ENCODE measurements around the gene CALD1.
A peak's percentile ranks its signal among the peaks of the same experiment; 100 is the strongest.

Gene CALD1

GRCh38 chr7:134927723-134928122 is 148.3 kb downstream of the CALD1 start:
- H3K4me1 ChIP-seq (ENCODE audit: control insufficient read depth, insufficient read depth, low read depth, low read length), result peaks cover 2% of the 10 kb centered on the region
- H3K14ac ChIP-seq (ENCODE audit: low read length in 2 of 2), result no peak overlapping the region
- no peak overlapping the region for H2BK12ac ChIP-seq (ENCODE audit: low read length in 2 of 2)
- peaks cover 14 to 64% of the 10 kb centered on the region in 2 experiments for H3K36me3 ChIP-seq (ENCODE audit: control insufficient read depth in 1 of 2, insufficient read depth in 2 of 2, low read depth in 1 of 2, low read length in 2 of 2)
- no peak overlapping the region for H4K91ac ChIP-seq (ENCODE audit: low read length)
- no peaks in the 10 kb centered on the region for H3K9me3 ChIP-seq (ENCODE audit: control insufficient read depth, low read length)
- no peak overlapping the region for H2AFZ ChIP-seq (ENCODE audit: low read depth, low read length)
- no peak overlapping the region for H2BK15ac ChIP-seq (ENCODE audit: low read depth, poor library complexity, severe bottlenecking)
- no peak overlapping the region for H2AK5ac ChIP-seq (ENCODE audit: low read length, severe bottlenecking)
- H3K4me3 ChIP-seq (ENCODE audit: insufficient read depth in 1 of 2, low read depth in 1 of 2, low read length in 2 of 2), result no peak overlapping the region
- no peak overlapping the region for H4K8ac ChIP-seq (ENCODE audit: low read length)
- H2BK5ac ChIP-seq (ENCODE audit: low read depth, low read length, poor library complexity, severe bottlenecking), result no peak overlapping the region
- no peak for DNase-seq
- WGBS, result 100% methylated on average over 2 of the region's 3 CpGs
- H3K79me1 ChIP-seq (replicated peaks; ENCODE audit: low read length, poor library complexity, severe bottlenecking), result peaks cover 22% of the 10 kb centered on the region
- no peaks in the 10 kb centered on the region for H3K27me3 ChIP-seq (ENCODE audit: control insufficient read depth in 1 of 2, insufficient read depth in 1 of 2, low read length in 2 of 2)
- no peak overlapping the region for H3K4ac ChIP-seq (ENCODE audit: low read depth in 1 of 2, low read length in 2 of 2)
- no peak overlapping the region for H3K4me2 ChIP-seq (ENCODE audit: low read length, poor library complexity, severe bottlenecking)
- no peak overlapping the region for H3K27ac ChIP-seq (ENCODE audit: low read length, poor library complexity, severe bottlenecking)
- no peak overlapping the region for H3K18ac ChIP-seq (ENCODE audit: low read depth in 1 of 2, low read length in 2 of 2)
- no peak overlapping the region for H3K23ac ChIP-seq (ENCODE audit: low read length in 2 of 2)
- H3K9ac ChIP-seq (ENCODE audit: low read length), result no peak overlapping the region
- no peak overlapping the region for H2BK120ac ChIP-seq (ENCODE audit: low read depth, low read length)

- Histone ChIP-seq H3K79me1 (replicated peaks; ENCODE audit: low read length, poor library complexity, severe bottlenecking) (peaks cover 18% of the 10 kb centered on the region), H3K4me1 (ENCODE audit: control insufficient read depth, insufficient read depth, low read depth, low read length) (peaks cover 5% of the 10 kb centered on the region), H2BK120ac (ENCODE audit: low read depth, low read length) (no peak overlapping the region), H2BK15ac (ENCODE audit: low read depth, poor library complexity, severe bottlenecking) (no peak overlapping the region), H3K9ac (ENCODE audit: low read length) (no peak overlapping the region), H4K8ac (ENCODE audit: low read length) (no peak overlapping the region), H2BK5ac (ENCODE audit: low read depth, low read length, poor library complexity, severe bottlenecking) (no peak overlapping the region), H3K27ac (ENCODE audit: low read length, poor library complexity, severe bottlenecking) (no peak overlapping the region), H3K4ac (ENCODE audit: low read depth in 1 of 2, low read length in 2 of 2) (no peak overlapping the region), H3K9me3 (ENCODE audit: control insufficient read depth, low read length) (no peaks in the 10 kb centered on the region), H3K14ac (ENCODE audit: low read length in 2 of 2) (no peak overlapping the region), H4K91ac (ENCODE audit: low read length) (no peak overlapping the region), H2AFZ (ENCODE audit: low read depth, low read length) (no peak overlapping the region), H3K36me3 (ENCODE audit: control insufficient read depth in 1 of 2, insufficient read depth in 2 of 2, low read depth in 1 of 2, low read length in 2 of 2) (peaks cover 15 to 69% of the 10 kb centered on the region in 2 experiments), H3K4me3 (ENCODE audit: insufficient read depth in 1 of 2, low read depth in 1 of 2, low read length in 2 of 2) (no peak overlapping the region), H3K4me2 (ENCODE audit: low read length, poor library complexity, severe bottlenecking) (no peak overlapping the region), H3K23ac (ENCODE audit: low read length in 2 of 2) (no peak overlapping the region), H3K18ac (ENCODE audit: low read depth in 1 of 2, low read length in 2 of 2) (no peak overlapping the region), H2AK5ac (ENCODE audit: low read length, severe bottlenecking) (no peak overlapping the region), H2BK12ac (ENCODE audit: low read length in 2 of 2) (no peak overlapping the region), H3K27me3 (ENCODE audit: control insufficient read depth in 1 of 2, insufficient read depth in 1 of 2, low read length in 2 of 2) (no peaks in the 10 kb centered on the region)
- 97% methylated on average over 15 of the region's 18 CpGs for WGBS
- DNase-seq, result no peak
Observed at GRCh38 chr7:134928554-134928953, 149.1 kb downstream of the CALD1 start.

- no peak overlapping the region for H2BK5ac ChIP-seq (ENCODE audit: low read depth, low read length, poor library complexity, severe bottlenecking)
- no peaks in the 10 kb centered on the region for H3K27me3 ChIP-seq (ENCODE audit: control insufficient read depth in 1 of 2, insufficient read depth in 1 of 2, low read length in 2 of 2)
- H2BK15ac ChIP-seq (ENCODE audit: low read depth, poor library complexity, severe bottlenecking), result no peak overlapping the region
- H3K18ac ChIP-seq (ENCODE audit: low read depth in 1 of 2, low read length in 2 of 2), result no peak overlapping the region
- H3K9me3 ChIP-seq (ENCODE audit: control insufficient read depth, low read length), result no peaks in the 10 kb centered on the region
- H2BK12ac ChIP-seq (ENCODE audit: low read length in 2 of 2), result no peak overlapping the region
- no peak overlapping the region for H3K23ac ChIP-seq (ENCODE audit: low read length in 2 of 2)
- H2BK120ac ChIP-seq (ENCODE audit: low read depth, low read length), result no peak overlapping the region
- no peak overlapping the region for H3K4me3 ChIP-seq (ENCODE audit: insufficient read depth in 1 of 2, low read depth in 1 of 2, low read length in 2 of 2)
- peak; percentile 25 for DNase-seq
- no peak overlapping the region for H2AK5ac ChIP-seq (ENCODE audit: low read length, severe bottlenecking)
- no peak overlapping the region for H4K91ac ChIP-seq (ENCODE audit: low read length)
- peaks cover 22 to 83% of the 10 kb centered on the region in 2 experiments for H3K36me3 ChIP-seq (ENCODE audit: control insufficient read depth in 1 of 2, insufficient read depth in 2 of 2, low read depth in 1 of 2, low read length in 2 of 2)
- no peak overlapping the region for H4K8ac ChIP-seq (ENCODE audit: low read length)
- H2AFZ ChIP-seq (ENCODE audit: low read depth, low read length), result no peak overlapping the region
- no peak overlapping the region for H3K27ac ChIP-seq (ENCODE audit: low read length, poor library complexity, severe bottlenecking)
- WGBS, result no CpG with 5 or more reads among the region's 1 CpG
- H3K14ac ChIP-seq (ENCODE audit: low read length in 2 of 2), result no peak overlapping the region
- no peak overlapping the region for H3K4me2 ChIP-seq (ENCODE audit: low read length, poor library complexity, severe bottlenecking)
- no peak overlapping the region for H3K4ac ChIP-seq (ENCODE audit: low read depth in 1 of 2, low read length in 2 of 2)
- peaks cover 7% of the 10 kb centered on the region for H3K4me1 ChIP-seq (ENCODE audit: control insufficient read depth, insufficient read depth, low read depth, low read length)
- H3K9ac ChIP-seq (ENCODE audit: low read length), result no peak overlapping the region
- H3K79me1 ChIP-seq (replicated peaks; ENCODE audit: low read length, poor library complexity, severe bottlenecking), result peaks cover 17% of the 10 kb centered on the region
Observed at GRCh38 chr7:134931487-134931886, 152.1 kb downstream of the CALD1 start.

GRCh38 chr7:134932707-134933370 is 153.4 kb downstream of the CALD1 start:
- H2AK5ac ChIP-seq (ENCODE audit: low read length, severe bottlenecking), result no peak overlapping the region

More at GRCh38 chr7:134932707-134933370, 153.4 kb downstream of the CALD1 start:
- H4K91ac ChIP-seq (ENCODE audit: low read length), result peak overlapping the region; percentile 66
- H2BK15ac ChIP-seq (ENCODE audit: low read depth, poor library complexity, severe bottlenecking), result no peak overlapping the region
- no peak overlapping the region for H3K14ac ChIP-seq (ENCODE audit: low read length in 2 of 2)
- H3K27ac ChIP-seq (ENCODE audit: low read length, poor library complexity, severe bottlenecking), result peak overlapping the region; percentile 30
- no peaks in the 10 kb centered on the region for H3K27me3 ChIP-seq (ENCODE audit: control insufficient read depth in 1 of 2, insufficient read depth in 1 of 2, low read length in 2 of 2)
- H3K9ac ChIP-seq (ENCODE audit: low read length), result peak overlapping the region; percentile 64
- H3K18ac ChIP-seq (ENCODE audit: low read depth in 1 of 2, low read length in 2 of 2), result peak overlapping the region in 1 of 2 experiments; percentile 58
- 87% methylated on average over 17 of the region's 17 CpGs for WGBS
- peak; percentile 42 for DNase-seq
- no peak overlapping the region for H2BK120ac ChIP-seq (ENCODE audit: low read depth, low read length)
- H2BK5ac ChIP-seq (ENCODE audit: low read depth, low read length, poor library complexity, severe bottlenecking), result no peak overlapping the region
- no peak overlapping the region for H3K4ac ChIP-seq (ENCODE audit: low read depth in 1 of 2, low read length in 2 of 2)
- H3K23ac ChIP-seq (ENCODE audit: low read length in 2 of 2), result no peak overlapping the region
- peak overlapping the region; percentile 17 for H3K4me2 ChIP-seq (ENCODE audit: low read length, poor library complexity, severe bottlenecking)
- H2AFZ ChIP-seq (ENCODE audit: low read depth, low read length), result no peak overlapping the region
- H3K9me3 ChIP-seq (ENCODE audit: control insufficient read depth, low read length), result no peaks in the 10 kb centered on the region
- H3K36me3 ChIP-seq (ENCODE audit: control insufficient read depth in 1 of 2, insufficient read depth in 2 of 2, low read depth in 1 of 2, low read length in 2 of 2), result peaks cover 23 to 94% of the 10 kb centered on the region in 2 experiments
- no peak overlapping the region for H3K4me3 ChIP-seq (ENCODE audit: insufficient read depth in 1 of 2, low read depth in 1 of 2, low read length in 2 of 2)
- H3K79me1 ChIP-seq (replicated peaks; ENCODE audit: low read length, poor library complexity, severe bottlenecking), result peaks cover 14% of the 10 kb centered on the region
- H3K4me1 ChIP-seq (ENCODE audit: control insufficient read depth, insufficient read depth, low read depth, low read length), result peaks cover 7% of the 10 kb centered on the region
- H4K8ac ChIP-seq (ENCODE audit: low read length), result peak overlapping the region; percentile 35
- peak overlapping the region in 1 of 2 experiments; percentile 12 for H2BK12ac ChIP-seq (ENCODE audit: low read length in 2 of 2)
